ENCODE measurements around the gene PSD2.

PSD2 gene

DNA sequence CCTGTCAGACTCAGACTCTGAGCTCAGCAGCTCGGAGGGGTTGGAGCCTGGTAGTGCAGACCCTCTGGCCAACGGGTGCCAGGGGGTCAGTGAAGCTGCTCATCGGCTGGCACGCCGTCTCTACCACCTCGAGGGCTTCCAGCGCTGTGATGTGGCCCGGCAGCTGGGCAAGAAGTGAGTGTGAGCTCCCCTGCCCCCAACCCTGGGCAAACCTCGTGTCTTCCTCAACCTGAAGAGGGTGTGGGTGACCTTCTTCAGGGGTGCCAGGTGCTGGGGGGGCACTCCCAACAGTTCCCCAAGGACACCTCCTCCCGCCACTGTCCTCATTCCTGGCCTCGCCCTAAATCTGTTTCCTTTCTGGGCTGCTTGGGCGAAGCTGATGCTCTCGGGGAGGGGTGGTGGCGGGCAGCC is 18.6 kb downstream of the PSD2 start:
- TF ChIP-seq, protein P1, sequence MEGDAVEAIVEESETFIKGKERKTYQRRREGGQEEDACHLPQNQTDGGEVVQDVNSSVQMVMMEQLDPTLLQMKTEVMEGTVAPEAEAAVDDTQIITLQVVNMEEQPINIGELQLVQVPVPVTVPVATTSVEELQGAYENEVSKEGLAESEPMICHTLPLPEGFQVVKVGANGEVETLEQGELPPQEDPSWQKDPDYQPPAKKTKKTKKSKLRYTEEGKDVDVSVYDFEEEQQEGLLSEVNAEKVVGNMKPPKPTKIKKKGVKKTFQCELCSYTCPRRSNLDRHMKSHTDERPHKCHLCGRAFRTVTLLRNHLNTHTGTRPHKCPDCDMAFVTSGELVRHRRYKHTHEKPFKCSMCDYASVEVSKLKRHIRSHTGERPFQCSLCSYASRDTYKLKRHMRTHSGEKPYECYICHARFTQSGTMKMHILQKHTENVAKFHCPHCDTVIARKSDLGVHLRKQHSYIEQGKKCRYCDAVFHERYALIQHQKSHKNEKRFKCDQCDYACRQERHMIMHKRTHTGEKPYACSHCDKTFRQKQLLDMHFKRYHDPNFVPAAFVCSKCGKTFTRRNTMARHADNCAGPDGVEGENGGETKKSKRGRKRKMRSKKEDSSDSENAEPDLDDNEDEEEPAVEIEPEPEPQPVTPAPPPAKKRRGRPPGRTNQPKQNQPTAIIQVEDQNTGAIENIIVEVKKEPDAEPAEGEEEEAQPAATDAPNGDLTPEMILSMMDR (conservative IDR thresholded peaks at IDR 0.05; ENCODE audit: low read depth, low read length) = no peak
- Histone ChIP-seq H3K4me1 (ENCODE audit: low read depth, poor library complexity, severe bottlenecking) (no peaks in the 10 kb centered on the region), H3K27me3 (ENCODE audit: insufficient read depth, low read depth) (peaks cover 56% of the 10 kb centered on the region; the same call in 1 of the 2 replicates)

DNA sequence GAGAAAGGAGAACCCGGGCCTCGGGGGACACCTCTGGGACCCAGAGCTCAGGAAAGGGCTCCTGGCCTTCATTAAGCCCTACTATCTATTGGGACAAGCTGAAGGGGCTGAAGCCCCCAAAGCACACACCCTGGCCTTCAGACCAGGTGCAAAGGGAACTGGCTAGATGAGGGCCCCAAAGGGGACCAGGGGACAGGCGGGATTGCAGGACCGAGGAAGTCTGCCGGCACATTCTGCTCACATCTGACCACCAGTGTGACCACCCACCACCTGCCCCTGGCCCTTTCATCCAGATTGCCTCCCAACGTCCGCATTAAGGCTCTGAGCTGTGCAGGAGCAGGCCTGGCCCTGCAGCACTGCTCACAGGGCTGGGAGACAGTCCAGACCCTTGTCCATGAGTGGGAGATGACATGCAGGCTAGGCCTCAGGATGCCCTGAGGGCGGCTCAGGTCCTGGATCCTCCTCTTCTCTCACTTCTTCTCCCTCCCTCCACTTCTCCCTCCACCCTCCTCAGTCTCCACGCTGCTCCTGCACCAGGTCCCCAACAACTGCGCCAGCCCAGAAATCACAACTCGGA is 19.2 kb downstream of the PSD2 start:
- peaks cover 60% of the 10 kb centered on the region; the same call in 1 of the 2 replicates for H3K27me3 ChIP-seq (ENCODE audit: insufficient read depth, low read depth)
- H3K4me2 ChIP-seq = no peak overlapping the region
- no peak overlapping the region for H3K27ac ChIP-seq
- H3K36me3 ChIP-seq (ENCODE audit: insufficient read depth) = no peaks in the 10 kb centered on the region
- H3K79me2 ChIP-seq (ENCODE audit: insufficient read depth, low read depth) = no peaks in the 10 kb centered on the region
- TF ChIP-seq, protein P1 (conservative IDR thresholded peaks at IDR 0.05; ENCODE audit: low read depth, low read length) = no peak
- no peak overlapping the region for H3K9ac ChIP-seq
- H2AFZ ChIP-seq (ENCODE audit: low read depth) = no peak overlapping the region
- no peaks in the 10 kb centered on the region for H4K20me1 ChIP-seq (ENCODE audit: insufficient read depth)
- H3K4me1 ChIP-seq (ENCODE audit: low read depth, poor library complexity, severe bottlenecking) = no peaks in the 10 kb centered on the region
- H3K4me3 ChIP-seq (IDR thresholded peaks at IDR 0.05; ENCODE audit: insufficient read depth, low read depth, low read length) = no peak overlapping the region

More for the DNA sequence above, 18.6 kb downstream of the PSD2 start:
- no peak overlapping the region for H2AFZ ChIP-seq (ENCODE audit: low read depth)
- H3K4me2 ChIP-seq = no peak overlapping the region
- no peaks in the 10 kb centered on the region for H4K20me1 ChIP-seq (ENCODE audit: insufficient read depth)
- H3K27ac ChIP-seq = no peak overlapping the region
- no peaks in the 10 kb centered on the region for H3K36me3 ChIP-seq (ENCODE audit: insufficient read depth)
- no peak overlapping the region for H3K4me3 ChIP-seq (IDR thresholded peaks at IDR 0.05; ENCODE audit: insufficient read depth, low read depth, low read length)
- H3K9ac ChIP-seq = no peak overlapping the region
- no peaks in the 10 kb centered on the region for H3K79me2 ChIP-seq (ENCODE audit: insufficient read depth, low read depth)

DNA sequence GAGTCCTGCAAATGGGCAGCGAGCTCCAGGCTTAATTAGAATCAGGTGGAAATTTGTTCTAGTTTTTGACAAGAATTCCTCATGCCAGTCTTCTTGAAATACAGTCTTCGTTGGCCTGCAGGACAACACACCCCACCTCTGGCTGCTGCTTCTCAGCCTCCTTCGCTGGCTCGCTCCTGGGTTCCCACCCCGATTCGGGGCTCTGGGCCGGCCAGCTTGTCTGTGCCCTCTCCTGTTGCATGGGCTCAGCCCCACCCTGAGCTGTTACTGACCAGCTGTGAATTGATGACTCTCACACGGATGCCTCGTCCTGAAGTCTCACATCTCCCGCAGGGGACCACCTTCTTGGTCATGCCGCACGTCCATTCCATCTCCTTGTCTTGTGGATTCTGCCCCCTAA is 21.0 kb downstream of the PSD2 start:
- H3K9ac ChIP-seq = no peak overlapping the region
- H4K20me1 ChIP-seq (ENCODE audit: insufficient read depth) = no peaks in the 10 kb centered on the region
- TF ChIP-seq, protein P1 (conservative IDR thresholded peaks at IDR 0.05; ENCODE audit: low read depth, low read length) = no peak
- no peak overlapping the region for H2AFZ ChIP-seq (ENCODE audit: low read depth)
- H3K27me3 ChIP-seq (ENCODE audit: insufficient read depth, low read depth) = peaks cover 57% of the 10 kb centered on the region; the same call in 1 of the 2 replicates
- H3K4me3 ChIP-seq (IDR thresholded peaks at IDR 0.05; ENCODE audit: insufficient read depth, low read depth, low read length) = no peak overlapping the region
- H3K36me3 ChIP-seq (ENCODE audit: insufficient read depth) = no peaks in the 10 kb centered on the region
- H3K4me1 ChIP-seq (ENCODE audit: low read depth, poor library complexity, severe bottlenecking) = no peaks in the 10 kb centered on the region
- H3K4me2 ChIP-seq = no peak overlapping the region
- H3K79me2 ChIP-seq (ENCODE audit: insufficient read depth, low read depth) = no peaks in the 10 kb centered on the region
- H3K27ac ChIP-seq = no peak overlapping the region

DNA sequence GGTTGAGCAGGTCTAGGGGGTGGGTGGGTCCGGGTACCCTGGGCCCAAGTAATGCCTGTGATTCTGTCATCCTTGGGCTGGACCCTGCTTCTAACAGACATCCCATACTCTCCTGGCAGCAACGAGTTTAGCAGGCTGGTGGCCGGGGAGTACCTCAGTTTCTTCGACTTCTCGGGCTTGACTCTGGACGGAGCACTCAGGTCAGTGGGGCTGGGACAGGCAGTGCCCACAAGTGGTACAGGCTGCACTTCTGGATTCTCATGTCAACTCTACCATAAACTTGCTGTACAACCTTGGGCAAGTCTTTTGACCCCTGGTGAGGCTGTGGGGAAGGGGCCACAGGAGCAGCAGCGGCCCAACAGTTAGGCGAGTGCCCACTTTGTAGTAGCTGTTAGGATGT is 21.8 kb downstream of the PSD2 start:
- Histone ChIP-seq H3K9ac (no peak overlapping the region), H3K27ac (no peak overlapping the region), H3K79me2 (ENCODE audit: insufficient read depth, low read depth) (no peaks in the 10 kb centered on the region), H4K20me1 (ENCODE audit: insufficient read depth) (no peaks in the 10 kb centered on the region), H3K4me1 (ENCODE audit: low read depth, poor library complexity, severe bottlenecking) (no peaks in the 10 kb centered on the region), H3K4me3 (IDR thresholded peaks at IDR 0.05; ENCODE audit: insufficient read depth, low read depth, low read length) (no peak overlapping the region), H3K36me3 (ENCODE audit: insufficient read depth) (no peaks in the 10 kb centered on the region), H2AFZ (ENCODE audit: low read depth) (no peak overlapping the region), H3K27me3 (ENCODE audit: insufficient read depth, low read depth) (peaks cover 50% of the 10 kb centered on the region; the same call in 1 of the 2 replicates), H3K4me2 (no peak overlapping the region)
- TF ChIP-seq, protein P1 (conservative IDR thresholded peaks at IDR 0.05; ENCODE audit: low read depth, low read length) = no peak

Measured in KMS-11 (cell line).